Suprapubic skin (tissue), 3 donors: ENCODE measurements around the gene NBPF15.
"Not testable (repeated sequence)": the region's sequence is repeated elsewhere in the genome, so short reads cannot be mapped to it uniquely, and the experiment has no call there.

ENCODE experiments used
- CTCF ChIP-seq, 2 donors: fragments of 200-600 bp in 1 of 2; fragments of 450-650 bp in 1 of 2; sonication (generic) in 1 of 2; IDR thresholded peaks; one replicate each; pipeline ENCODE4 v1.5.1; 2016 to 2019; ENCODE audit warnings: antibody characterized with exemption in 2 of 2, mild to moderate bottlenecking in 1 of 2, moderate library complexity in 1 of 2
- EP300 ChIP-seq: sonication (generic); formaldehyde crosslinking; IDR thresholded peaks from one replicate; pipeline ENCODE4 v1.6.1; 2017; ENCODE audit warnings: antibody characterized with exemption
- POLR2A ChIP-seq, 2 donors: fragments of 450-650 bp; IDR thresholded peaks; one replicate each; pipeline ENCODE4 v1.6.1; 2017; ENCODE audit warnings: antibody characterized with exemption in 2 of 2, mild to moderate bottlenecking in 2 of 2, moderate library complexity in 2 of 2

DNA sequence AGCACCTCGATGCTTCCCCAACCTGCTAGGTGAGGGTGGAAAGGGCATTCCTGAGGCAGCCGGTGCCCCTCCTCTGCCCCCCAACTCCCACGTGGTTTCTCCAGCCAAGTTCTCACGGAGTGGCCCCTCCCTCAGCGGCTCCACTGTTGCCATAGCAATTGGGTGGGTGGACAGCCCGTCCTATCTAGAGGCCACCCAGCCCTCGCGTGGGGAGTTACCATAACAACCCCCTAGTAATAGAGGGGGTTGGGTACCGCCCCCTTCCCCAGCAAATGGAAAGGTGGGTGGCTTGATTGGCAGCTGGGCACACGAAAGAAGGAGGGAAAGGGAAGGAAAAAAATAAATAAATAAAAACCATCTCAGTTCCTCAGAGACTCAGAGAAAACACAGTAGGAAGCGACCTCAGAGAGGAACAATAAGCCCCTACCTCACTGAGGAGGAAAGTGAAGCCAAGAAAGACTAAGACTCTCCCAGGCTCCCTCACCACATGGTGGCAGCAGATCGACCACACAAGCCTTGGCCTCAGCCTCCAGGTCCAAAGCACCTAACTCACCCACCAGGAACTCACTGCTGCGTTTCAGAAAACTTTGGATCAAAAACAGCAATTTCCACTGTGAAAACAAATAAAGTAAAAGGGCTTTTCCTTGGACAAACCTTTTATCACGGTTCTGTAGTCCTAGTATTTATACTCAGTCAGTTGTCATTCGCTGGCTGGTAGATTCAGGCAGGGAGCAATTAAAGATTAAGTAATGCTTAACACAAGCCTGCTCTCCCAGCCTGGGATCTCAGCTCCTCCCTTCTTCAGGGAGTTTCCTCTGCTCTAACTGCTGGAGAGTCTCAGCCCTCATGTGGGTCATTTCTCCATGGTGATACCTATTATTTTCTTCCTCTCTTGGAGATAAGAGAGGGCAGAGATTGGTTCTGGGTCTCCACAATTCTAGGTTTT is 23.9 kb upstream of the NBPF15 start:
- TF ChIP-seq CTCF (IDR thresholded peaks at IDR 0.05); POLR2A (IDR thresholded peaks at IDR 0.05); EP300: not testable (repeated sequence)
